ENCODE measurements around the gene PHYKPL.

The PHYKPL gene

GRCh38 chr5:178232124-178232919, at the start of gene PHYKPL:
PHYKPL (minus strand) TSS chr5:178232802; CDS start chr5:178232550, 252 bp downstream.
- DNase-seq = peak; percentile 35

DNA sequence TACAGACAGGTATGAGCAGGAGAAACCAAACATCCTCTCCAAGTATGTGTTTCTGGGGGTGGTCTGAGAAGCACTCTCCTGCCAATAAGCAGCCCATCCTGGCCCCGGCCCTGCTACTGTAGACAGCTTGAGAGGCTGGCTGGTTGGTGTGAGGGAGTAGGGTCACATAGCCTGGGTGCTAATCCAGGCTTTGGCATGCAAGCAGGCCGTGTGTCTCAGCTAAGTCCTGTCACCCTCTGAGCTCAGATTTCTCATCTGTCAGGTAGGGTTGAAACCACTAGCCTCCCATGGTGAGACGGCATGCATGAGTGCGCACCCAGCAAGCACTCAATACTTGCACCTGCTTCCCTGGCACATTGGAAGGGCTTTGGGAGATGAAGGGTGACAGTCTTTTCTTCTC, 49.8 kb upstream of the PHYKPL start:
- DNase-seq = no peak

GRCh38 chr5:178281331-178281730, 48.7 kb upstream of the PHYKPL start:
- DNase-seq = no peak

- no peak for DNase-seq
Measured at GRCh38 chr5:178280631-178281030, 48.0 kb upstream of the PHYKPL start.

DNA sequence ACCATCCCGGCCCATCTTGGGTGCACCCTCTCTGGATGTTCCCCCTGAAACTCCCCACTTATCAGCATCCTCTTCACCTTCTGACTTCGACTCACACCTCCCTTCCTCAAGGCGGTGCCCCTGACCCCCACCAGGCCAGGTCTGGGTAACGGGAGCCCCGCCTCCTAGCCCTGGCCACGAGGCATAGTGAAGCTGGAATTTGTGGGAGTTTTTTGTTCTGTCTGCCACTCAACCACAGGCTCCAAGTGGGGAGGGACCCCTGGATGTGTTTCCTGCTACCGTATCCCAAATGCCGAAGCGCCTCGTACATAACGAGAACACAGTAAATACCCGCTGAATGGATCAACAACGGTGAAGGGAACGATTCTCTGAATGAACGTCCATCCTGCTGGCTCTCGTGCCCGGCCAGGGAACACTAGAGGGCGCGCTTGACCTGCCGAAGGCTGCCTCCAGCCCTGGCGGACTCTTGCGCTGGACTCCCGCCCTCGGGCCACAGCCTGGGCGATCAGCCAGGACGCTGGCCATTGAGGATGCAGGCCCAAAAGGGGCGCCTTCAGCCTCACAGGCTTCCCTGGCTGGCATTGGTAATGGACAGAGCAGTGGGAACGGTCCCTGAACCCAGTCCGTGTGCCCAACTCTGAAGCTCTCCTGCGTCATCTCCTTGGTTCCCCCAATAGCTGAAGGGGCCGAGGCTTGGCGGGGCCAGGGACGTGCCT, 47.3 kb upstream of the PHYKPL start:
- peak; percentile 30 for DNase-seq

- no peak for DNase-seq
Measured at GRCh38 chr5:178279026-178279722, 46.6 kb upstream of the PHYKPL start.

GRCh38 chr5:178278358-178279023, 45.9 kb upstream of the PHYKPL start:
- DNase-seq = no peak

GRCh38 chr5:178277866-178278265, 45.3 kb upstream of the PHYKPL start:
- DNase-seq = no peak

- no peak for DNase-seq
Measured at GRCh38 chr5:178277346-178277745, 44.7 kb upstream of the PHYKPL start.

DNA sequence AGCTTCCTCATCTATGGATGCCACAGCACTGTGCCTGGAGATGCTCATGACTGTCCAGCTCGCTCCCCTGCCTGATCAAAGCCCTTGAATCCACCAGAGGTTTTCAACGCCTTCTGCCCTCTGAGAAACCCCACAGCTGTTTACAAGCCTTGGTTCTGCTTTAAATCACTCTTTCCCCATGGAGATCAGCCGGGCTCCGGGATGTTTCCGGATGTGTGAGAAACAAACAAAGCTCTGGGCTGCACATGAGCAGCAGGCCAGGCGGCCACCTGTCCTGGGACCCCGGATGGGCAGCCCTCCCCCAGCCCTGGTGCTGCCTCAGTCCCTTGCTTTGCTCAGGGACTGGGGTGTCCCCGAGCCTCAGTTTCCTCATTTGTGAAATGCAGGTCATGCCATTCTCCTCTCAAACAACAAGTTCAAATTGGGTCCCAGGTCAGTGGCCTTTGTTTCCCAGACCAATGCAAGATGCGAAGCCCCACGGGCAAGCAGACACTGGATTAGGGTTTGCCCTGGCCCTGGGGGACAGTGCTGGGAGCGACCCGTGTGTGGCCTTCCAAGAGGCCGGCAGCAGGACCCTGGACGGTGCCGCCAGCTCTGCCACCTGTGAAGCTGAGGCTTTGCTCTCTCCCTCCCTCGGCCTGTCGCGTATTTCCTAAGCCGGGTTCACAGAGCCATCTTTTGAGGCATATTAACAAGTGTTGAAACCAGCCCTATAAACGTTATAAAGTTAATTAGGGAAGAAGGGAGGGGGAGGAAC, 42.4 kb upstream of the PHYKPL start:
- DNase-seq = no peak

DNA sequence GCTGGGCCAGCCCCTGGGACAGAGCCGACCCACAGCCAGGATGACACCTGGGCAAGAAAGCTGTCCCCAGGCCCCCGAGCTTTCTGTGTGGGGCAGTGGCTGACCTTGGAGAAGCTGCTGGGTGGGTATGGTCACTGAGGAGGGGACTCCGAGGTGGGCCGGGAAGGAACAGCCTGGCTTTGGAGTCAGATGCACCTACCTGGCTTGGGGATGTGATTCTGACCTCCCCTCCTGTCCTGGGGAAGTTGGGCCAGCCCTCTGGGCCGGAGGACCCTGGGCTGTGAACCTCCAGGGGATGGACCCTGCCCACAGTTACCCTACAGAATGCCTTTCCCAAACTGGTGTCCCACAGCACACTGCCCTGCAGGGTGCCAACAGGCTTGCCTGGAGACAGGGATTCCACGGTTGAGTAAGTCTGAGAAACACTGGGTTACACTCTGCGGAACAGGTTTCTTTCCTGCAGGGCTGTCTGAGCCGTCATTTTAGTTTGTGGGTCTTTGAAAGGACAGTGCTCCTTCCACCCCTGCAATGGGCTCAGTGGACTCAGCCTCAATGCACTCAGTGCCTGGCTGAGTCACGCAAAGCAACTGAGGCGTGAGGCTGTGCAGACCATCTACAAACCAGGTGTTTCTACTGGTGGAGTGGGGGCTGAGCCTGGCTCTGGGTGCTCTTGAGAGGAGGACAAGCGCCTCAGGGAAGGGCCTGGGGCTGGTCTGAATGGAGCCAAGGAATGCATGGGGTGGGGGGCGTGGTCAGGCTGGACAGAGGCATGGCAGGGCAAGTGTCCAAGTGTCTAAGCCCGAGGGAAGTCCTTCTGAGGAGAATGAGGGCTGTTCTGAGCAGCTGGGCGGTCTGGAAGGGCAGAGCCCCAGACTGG, 41.3 kb upstream of the PHYKPL start:
- no peak for DNase-seq

DNA sequence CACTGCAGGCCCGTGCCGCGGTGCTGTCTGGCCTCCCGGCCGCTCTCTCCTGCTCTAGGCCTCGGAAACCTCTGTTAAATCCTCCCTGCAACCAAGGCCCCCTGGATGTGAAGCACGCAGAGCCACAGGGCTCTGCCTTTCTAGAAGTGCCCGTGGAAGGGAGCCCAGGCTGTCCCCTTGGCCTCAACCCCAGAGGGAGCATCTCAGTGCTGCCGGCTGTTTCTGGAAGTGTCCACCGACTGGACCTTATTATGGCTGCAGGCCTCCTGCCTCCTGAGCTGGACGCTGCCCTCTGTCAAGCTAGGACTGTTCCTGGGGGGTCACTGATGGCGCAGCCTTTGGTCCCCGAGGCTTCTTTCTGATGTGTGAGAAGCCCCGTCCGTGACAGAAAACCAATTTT, 40.4 kb upstream of the PHYKPL start:
- DNase-seq = no peak

DNA sequence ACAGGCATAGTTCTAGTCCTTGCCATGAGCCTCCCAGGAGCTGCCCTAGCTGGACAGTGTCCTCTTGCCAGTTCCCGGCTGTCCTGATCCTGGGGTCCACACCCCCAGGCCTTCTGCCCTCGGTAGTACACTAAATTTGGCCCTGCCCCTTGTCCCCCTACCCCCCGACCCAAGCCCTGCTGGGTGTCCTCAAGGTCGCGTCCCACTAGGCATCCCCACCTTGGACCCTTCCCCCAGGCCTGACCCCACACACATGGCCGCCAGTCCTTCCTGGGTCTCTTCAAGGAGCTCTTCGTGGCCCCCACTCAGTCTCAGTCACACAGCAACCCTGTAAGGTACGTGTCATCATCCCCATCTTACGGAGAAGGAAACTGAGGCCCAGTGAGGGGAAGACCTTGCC, 40.0 kb upstream of the PHYKPL start:
- DNase-seq = no peak

DNA sequence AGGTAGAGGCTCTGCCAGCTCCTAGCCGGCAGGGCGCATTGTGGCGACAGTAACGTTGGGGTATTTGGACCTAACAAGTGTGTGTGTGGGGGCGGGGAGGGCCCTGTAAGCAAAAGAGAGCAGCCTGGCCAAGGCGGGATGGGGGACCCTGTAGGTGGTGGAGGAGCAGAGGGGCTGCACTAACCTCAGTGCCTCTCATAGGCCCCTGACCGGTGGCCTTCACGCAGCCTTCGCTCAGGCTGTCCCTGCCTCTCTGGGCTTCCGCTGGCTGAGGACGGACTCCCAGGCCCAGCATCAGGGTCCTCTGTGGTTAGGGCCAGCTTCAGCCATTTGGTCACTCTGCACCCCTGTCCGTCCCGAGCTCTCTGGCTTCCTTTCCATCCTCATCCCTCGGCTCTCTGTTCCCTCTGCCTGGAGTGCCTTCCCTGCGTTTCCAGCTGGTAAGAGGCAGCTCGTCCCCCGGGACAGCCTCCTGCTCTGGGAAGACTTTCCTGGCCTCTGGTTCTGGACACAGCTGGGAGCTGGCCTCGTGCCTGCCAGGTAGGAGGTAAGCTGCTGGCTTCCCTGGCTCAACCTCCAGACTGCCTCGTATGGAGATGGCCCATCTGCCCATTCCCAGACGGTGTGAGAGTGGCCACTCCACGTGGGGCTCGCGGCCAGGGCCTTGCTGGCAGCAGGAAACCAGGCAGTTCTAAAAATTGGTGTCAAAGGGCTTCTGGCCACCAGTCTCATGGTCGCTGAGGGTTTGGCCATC, 39.3 kb upstream of the PHYKPL start:
- DNase-seq = no peak

DNA sequence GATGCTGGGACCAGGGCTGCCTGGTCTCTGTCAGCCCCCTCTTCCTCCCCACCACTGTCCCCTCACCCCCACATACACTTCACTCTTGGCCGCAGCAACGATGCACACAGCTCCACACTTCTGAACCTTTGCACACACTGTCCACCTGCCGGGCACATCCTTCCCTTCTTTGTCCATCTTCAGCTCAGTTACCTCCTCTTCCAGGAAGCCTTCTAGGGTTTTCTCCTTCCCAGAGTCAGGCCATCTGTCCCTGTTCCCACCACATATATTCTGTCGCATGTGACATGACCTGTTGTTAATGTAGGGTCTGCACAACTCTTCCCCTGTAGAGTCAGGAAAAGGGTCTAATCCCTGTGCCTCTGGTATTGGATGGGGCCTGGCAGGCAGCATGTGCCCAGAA, 38.6 kb upstream of the PHYKPL start:
- no peak for DNase-seq

- DNase-seq = no peak
Measured at GRCh38 chr5:178269499-178269898, 36.9 kb upstream of the PHYKPL start.

DNA sequence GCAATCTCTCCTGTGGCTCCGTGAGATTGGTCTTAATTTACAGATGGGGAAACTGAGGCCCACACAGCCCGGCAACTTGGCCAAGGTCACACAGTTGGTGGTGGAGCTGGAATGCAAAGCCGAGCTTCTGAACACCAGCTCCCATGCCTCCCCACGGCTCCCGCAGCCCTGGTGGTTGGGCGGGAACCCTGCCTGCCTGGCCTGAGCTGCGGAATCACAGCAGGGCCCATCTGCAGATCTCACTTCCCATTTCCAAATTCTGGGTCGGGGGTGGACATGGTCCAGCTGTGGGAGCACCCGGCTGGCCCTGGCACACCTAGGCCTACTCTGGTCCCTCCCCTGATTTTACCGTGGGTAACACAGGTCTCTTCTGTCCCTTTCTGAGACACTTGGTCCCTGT, 35.3 kb upstream of the PHYKPL start:
- no peak for DNase-seq

DNA sequence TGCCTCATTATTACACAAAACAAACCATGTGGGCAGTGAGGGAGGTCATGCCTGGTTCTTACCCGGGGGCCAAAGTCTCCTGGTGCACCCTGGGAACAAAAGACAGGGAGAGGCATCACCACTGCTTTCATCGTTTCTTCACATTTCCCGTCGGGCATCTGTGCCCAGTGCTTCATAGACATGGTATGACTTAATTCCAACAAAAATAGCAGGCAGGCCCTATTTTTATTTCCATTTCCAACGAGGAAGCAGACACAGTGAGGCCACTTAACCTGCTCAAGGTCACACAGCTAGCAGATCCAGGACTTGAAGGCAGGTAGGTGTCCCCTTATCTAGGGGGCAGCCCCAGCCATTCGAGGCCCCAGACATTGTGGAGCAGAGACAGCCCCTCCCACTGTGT, 34.6 kb upstream of the PHYKPL start:
- DNase-seq = no peak

- DNase-seq = no peak
Measured at GRCh38 chr5:178266581-178266980, 34.0 kb upstream of the PHYKPL start.

DNA sequence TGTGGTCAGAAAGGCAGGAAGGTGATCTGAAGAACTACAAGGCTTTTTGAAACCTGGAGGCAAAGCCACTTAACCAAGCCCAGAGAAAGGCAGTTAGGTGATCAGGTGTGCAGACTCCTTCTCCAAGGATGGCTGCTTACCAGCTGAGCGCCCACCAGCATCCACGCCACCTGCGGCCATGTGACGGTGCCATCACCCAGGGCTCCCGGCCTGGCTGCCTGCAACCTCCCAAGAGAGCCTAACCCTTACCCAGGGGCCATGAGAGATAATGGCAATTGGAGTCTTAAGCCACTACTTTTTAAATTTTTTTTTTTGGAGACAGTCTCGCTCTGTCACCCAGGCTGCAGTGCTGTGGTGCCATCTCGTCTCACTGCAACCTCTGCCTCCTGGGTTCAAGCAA, 33.1 kb upstream of the PHYKPL start:
- DNase-seq = no peak

DNA sequence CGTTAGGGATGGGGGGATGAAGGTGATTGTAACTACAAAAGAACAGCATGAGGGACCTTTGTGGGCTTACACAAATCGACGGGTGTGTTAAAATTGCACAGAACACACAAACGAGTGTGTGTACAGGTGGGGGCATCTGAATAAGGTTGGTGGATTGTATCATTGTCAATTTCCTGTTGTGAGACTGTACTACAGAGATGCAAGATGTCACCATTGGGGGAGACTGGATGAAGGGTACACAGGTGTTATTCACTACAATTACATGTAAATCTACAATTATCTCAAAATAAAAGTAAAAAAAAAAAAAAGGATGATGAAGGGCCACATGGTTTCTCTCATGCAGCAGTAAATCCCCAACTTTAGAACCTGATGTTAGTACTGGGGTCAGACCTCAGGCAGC, 31.4 kb upstream of the PHYKPL start:
- DNase-seq = no peak

All from NCI-H1105 (cell line).